ENCODE measurements around the gene FAR2.
"Not testable (repeated sequence)": the region's sequence is repeated elsewhere in the genome, so short reads cannot be mapped to it uniquely, and the experiment has no call there.

FAR2 gene

GRCh38 chr12:29255042-29255441 is 106.0 kb downstream of the FAR2 start:
- H3K27me3 ChIP-seq (replicated peaks), result no peaks in the 10 kb centered on the region
- TF ChIP-seq CTCF (IDR thresholded peaks at IDR 0.05; ENCODE audit: low read depth, low read length, missing control alignments), result no peak
- no peaks in the 10 kb centered on the region for H3K36me3 ChIP-seq (replicated peaks)
- no peak overlapping the region for H3K27ac ChIP-seq
- no peak overlapping the region for H3K4me3 ChIP-seq (ENCODE audit: low read depth, low read length)
- in situ Hi-C loops (cut with HindIII; ENCODE audit: low pct_ligation_motif_present, low sequenced_read_pairs), result no loop called here
- no peak for DNase-seq

- DNase-seq, result no peak
- H3K36me3 ChIP-seq (replicated peaks), result no peaks in the 10 kb centered on the region
- H3K27me3 ChIP-seq (replicated peaks), result no peaks in the 10 kb centered on the region
- in situ Hi-C loops (cut with HindIII; ENCODE audit: low pct_ligation_motif_present, low sequenced_read_pairs), result no loop called here
- no peak overlapping the region for H3K4me3 ChIP-seq (ENCODE audit: low read depth, low read length)
- TF ChIP-seq CTCF (IDR thresholded peaks at IDR 0.05; ENCODE audit: low read depth, low read length, missing control alignments), result no peak
- H3K27ac ChIP-seq, result no peak overlapping the region
Observed at GRCh38 chr12:29256598-29256997, 107.5 kb downstream of the FAR2 start.

- H3K27ac ChIP-seq; in situ Hi-C loops (cut with HindIII; ENCODE audit: low pct_ligation_motif_present, low sequenced_read_pairs); DNase-seq; H3K36me3 ChIP-seq (replicated peaks); H3K27me3 ChIP-seq (replicated peaks); H3K4me3 ChIP-seq (ENCODE audit: low read depth, low read length): not testable (repeated sequence)
Observed at GRCh38 chr12:29257687-29258086, 108.6 kb downstream of the FAR2 start.

GRCh38 chr12:29264424-29264823 is 115.3 kb downstream of the FAR2 start:
- Histone ChIP-seq H3K27me3 (replicated peaks) (no peaks in the 10 kb centered on the region), H3K4me3 (ENCODE audit: low read depth, low read length) (no peak overlapping the region), H3K27ac (no peak overlapping the region), H3K36me3 (replicated peaks) (no peaks in the 10 kb centered on the region)
- no peak for TF ChIP-seq CTCF (IDR thresholded peaks at IDR 0.05; ENCODE audit: low read depth, low read length, missing control alignments)
- no peak for DNase-seq
- in situ Hi-C loops (cut with HindIII; ENCODE audit: low pct_ligation_motif_present, low sequenced_read_pairs), result no loop called here

- H3K4me3 ChIP-seq (ENCODE audit: low read depth, low read length), result no peak overlapping the region
- in situ Hi-C loops (cut with HindIII; ENCODE audit: low pct_ligation_motif_present, low sequenced_read_pairs), result no loop called here
- no peak for TF ChIP-seq CTCF (IDR thresholded peaks at IDR 0.05; ENCODE audit: low read depth, low read length, missing control alignments)
- no peak for DNase-seq
- no peaks in the 10 kb centered on the region for H3K27me3 ChIP-seq (replicated peaks)
- H3K36me3 ChIP-seq (replicated peaks), result no peaks in the 10 kb centered on the region
- no peak overlapping the region for H3K27ac ChIP-seq
Observed at GRCh38 chr12:29269706-29270408, 120.8 kb downstream of the FAR2 start.

GRCh38 chr12:29270446-29270845 is 121.4 kb downstream of the FAR2 start:
- Histone ChIP-seq H3K4me3 (ENCODE audit: low read depth, low read length) (no peak overlapping the region), H3K27me3 (replicated peaks) (no peaks in the 10 kb centered on the region), H3K36me3 (replicated peaks) (no peaks in the 10 kb centered on the region), H3K27ac (no peak overlapping the region)
- DNase-seq, result no peak
- no peak for TF ChIP-seq CTCF (IDR thresholded peaks at IDR 0.05; ENCODE audit: low read depth, low read length, missing control alignments)
- in situ Hi-C loops (cut with HindIII; ENCODE audit: low pct_ligation_motif_present, low sequenced_read_pairs), result no loop called here
